Measurements from ENCODE around the gene PTGER1.
"Not testable (repeated sequence)": the region's sequence is repeated elsewhere in the genome, so short reads cannot be mapped to it uniquely, and the experiment has no call there.

PTGER1 gene

GRCh38 chr19:14463747-14464146 is 11.4 kb downstream of the PTGER1 start:
- TF ChIP-seq CTCF (conservative IDR thresholded peaks at IDR 0.05; ENCODE audit: low read length): no peak
- H3K4me3 ChIP-seq (ENCODE audit: low read length): no peak overlapping the region
- no peak for DNase-seq (ENCODE audit: low read depth)

GRCh38 chr19:14462401-14462800 is 12.8 kb downstream of the PTGER1 start:
- H3K4me3 ChIP-seq (ENCODE audit: low read length); DNase-seq (ENCODE audit: low read depth): not testable (repeated sequence)

- no peak for DNase-seq (ENCODE audit: low read depth)
- no peak overlapping the region for H3K4me3 ChIP-seq (ENCODE audit: low read length)
- no peak for TF ChIP-seq CTCF (conservative IDR thresholded peaks at IDR 0.05; ENCODE audit: low read length)
Observed at GRCh38 chr19:14460935-14461334, 14.2 kb downstream of the PTGER1 start.

- H3K4me3 ChIP-seq (ENCODE audit: low read length): no peak overlapping the region
- no peak for TF ChIP-seq CTCF (conservative IDR thresholded peaks at IDR 0.05; ENCODE audit: low read length)
- no peak for DNase-seq (ENCODE audit: low read depth)
Observed at GRCh38 chr19:14459703-14460102, 15.5 kb downstream of the PTGER1 start.

- not testable (repeated sequence) for DNase-seq (ENCODE audit: low read depth); H3K4me3 ChIP-seq (ENCODE audit: low read length)
Observed at GRCh38 chr19:14452303-14452702, 22.9 kb downstream of the PTGER1 start.

GRCh38 chr19:14450876-14451275 is 24.3 kb downstream of the PTGER1 start:
- no peak for TF ChIP-seq CTCF (conservative IDR thresholded peaks at IDR 0.05; ENCODE audit: low read length)
- DNase-seq (ENCODE audit: low read depth): no peak
- H3K4me3 ChIP-seq (ENCODE audit: low read length): no peak overlapping the region

GRCh38 chr19:14450168-14450874 is 24.8 kb downstream of the PTGER1 start:
- H3K4me3 ChIP-seq (ENCODE audit: low read length): no peak overlapping the region
- TF ChIP-seq CTCF (conservative IDR thresholded peaks at IDR 0.05; ENCODE audit: low read length): no peak
- DNase-seq (ENCODE audit: low read depth): no peak

GRCh38 chr19:14449321-14449720 is 25.8 kb downstream of the PTGER1 start:
- no peak overlapping the region for H3K4me3 ChIP-seq (ENCODE audit: low read length)
- no peak for TF ChIP-seq CTCF (conservative IDR thresholded peaks at IDR 0.05; ENCODE audit: low read length)
- DNase-seq (ENCODE audit: low read depth): peak; percentile 18

Data from AG10803 (cell line).